Left renal pelvis (tissue), 4 donors: Measurements from ENCODE around the gene ABLIM1. TPM values are rescaled to one million over a fixed set of nuclear protein-coding genes. Genes with fewer than 3 reads are reported as not detected.

Source experiments
- DNase-seq, 4 donors: peaks; one replicate each; pipeline ENCODE4 v3.0.0-alpha.2; 2013; ENCODE audit warnings: low read depth in 4 of 4, low spot score in 3 of 4
- polyA plus RNA-seq, 4 donors: library from polyadenylated mRNA; unstranded; fragments of 120-200 nt; gene quantifications; one replicate each; pipeline ENCODE4 v1.2.1, GENCODE V29; 2013; ENCODE audit not compliant: insufficient read length in 4 of 4

ABLIM1 gene
- polyA plus RNA-seq, 4 donors = 91.3 to 111 (median 103) TPM

GRCh38 chr10:114525368-114525949 lies 132.6 kb downstream of the ABLIM1 start:
- DNase-seq = peak in 1 of 4 donors; percentile 32

GRCh38 chr10:114523876-114524275 lies 134.2 kb downstream of the ABLIM1 start:
- DNase-seq = no peak

GRCh38 chr10:114521255-114521654 lies 136.8 kb downstream of the ABLIM1 start:
- DNase-seq = no peak

- DNase-seq = no peak
Observed at GRCh38 chr10:114520453-114520852, 137.6 kb downstream of the ABLIM1 start.

- no peak for DNase-seq
Observed at GRCh38 chr10:114519756-114520293, 138.2 kb downstream of the ABLIM1 start.

GRCh38 chr10:114519306-114519669 lies 138.8 kb downstream of the ABLIM1 start:
- DNase-seq = no peak

- no peak for DNase-seq
Observed at GRCh38 chr10:114518401-114519305, 139.4 kb downstream of the ABLIM1 start.

- no peak for DNase-seq
Observed at GRCh38 chr10:114517368-114518250, 140.5 kb downstream of the ABLIM1 start.

GRCh38 chr10:114516356-114516755 lies 141.7 kb downstream of the ABLIM1 start:
- no peak for DNase-seq

GRCh38 chr10:114515298-114515914 lies 142.7 kb downstream of the ABLIM1 start:
- DNase-seq = no peak

GRCh38 chr10:114513381-114513792 lies 144.7 kb downstream of the ABLIM1 start:
- no peak for DNase-seq

- DNase-seq = no peak
Observed at GRCh38 chr10:114511881-114512280, 146.2 kb downstream of the ABLIM1 start.

- no peak for DNase-seq
Observed at GRCh38 chr10:114508376-114508775, 149.7 kb downstream of the ABLIM1 start.

GRCh38 chr10:114507449-114507848 lies 150.6 kb downstream of the ABLIM1 start:
- no peak for DNase-seq

- DNase-seq = no peak
Observed at GRCh38 chr10:114506871-114507385, 151.1 kb downstream of the ABLIM1 start.

GRCh38 chr10:114504769-114505579 lies 153.1 kb downstream of the ABLIM1 start:
- no peak for DNase-seq

- DNase-seq = no peak
Observed at GRCh38 chr10:114502074-114502473, 156.0 kb downstream of the ABLIM1 start.

- DNase-seq = no peak
Observed at GRCh38 chr10:114501650-114502049, 156.4 kb downstream of the ABLIM1 start.

GRCh38 chr10:114500643-114501042 lies 157.4 kb downstream of the ABLIM1 start:
- DNase-seq = no peak
